ENCODE data around the gene CAMK2A. TPM values are rescaled to one million over a fixed set of nuclear protein-coding genes. Genes with fewer than 3 reads are reported as not detected.
"Not testable (repeated sequence)": the region's sequence is repeated elsewhere in the genome, so short reads cannot be mapped to it uniquely, and the experiment has no call there.

The CAMK2A gene
- polyA plus RNA-seq, 1 donor: 1.1 TPM

DNA sequence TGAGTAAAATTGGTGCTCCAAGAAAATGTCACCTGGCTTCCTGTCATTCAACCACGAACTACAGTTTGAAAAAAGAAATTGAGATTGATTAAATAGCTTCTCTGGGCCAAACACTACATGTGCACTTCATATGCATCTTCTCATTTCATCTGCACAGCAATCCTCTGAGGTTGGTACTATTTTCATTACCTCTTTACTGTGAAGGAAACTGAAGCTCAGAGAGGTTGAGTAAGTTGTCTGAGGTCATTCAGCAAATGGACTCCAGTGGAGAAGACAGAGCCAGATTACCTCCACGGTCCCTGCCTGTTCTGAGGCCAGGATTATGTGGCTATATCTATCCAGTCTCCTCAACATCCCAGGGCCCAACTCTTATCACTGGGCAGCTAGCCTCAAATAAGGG lies 53.3 kb downstream of the CAMK2A start:
- 100% methylated on average over 1 of the region's 2 CpGs for WGBS (ENCODE audit: insufficient coverage, low lambda C conversion rate)
- no peaks in the 10 kb centered on the region for H3K4me1 ChIP-seq (ENCODE audit: control insufficient read depth, insufficient read depth, low read length)
- H3K27ac ChIP-seq (ENCODE audit: low read length): no peak overlapping the region
- no peaks in the 10 kb centered on the region for H3K9me3 ChIP-seq (ENCODE audit: control insufficient read depth, low read depth, low read length)
- H3K36me3 ChIP-seq (ENCODE audit: control insufficient read depth, insufficient read depth, low read length): no peaks in the 10 kb centered on the region
- no peaks in the 10 kb centered on the region for H3K27me3 ChIP-seq (ENCODE audit: control insufficient read depth, insufficient read depth, low read length)
- no peak overlapping the region for H3K4me3 ChIP-seq (ENCODE audit: low read length)
- DNase-seq: no peak

DNA sequence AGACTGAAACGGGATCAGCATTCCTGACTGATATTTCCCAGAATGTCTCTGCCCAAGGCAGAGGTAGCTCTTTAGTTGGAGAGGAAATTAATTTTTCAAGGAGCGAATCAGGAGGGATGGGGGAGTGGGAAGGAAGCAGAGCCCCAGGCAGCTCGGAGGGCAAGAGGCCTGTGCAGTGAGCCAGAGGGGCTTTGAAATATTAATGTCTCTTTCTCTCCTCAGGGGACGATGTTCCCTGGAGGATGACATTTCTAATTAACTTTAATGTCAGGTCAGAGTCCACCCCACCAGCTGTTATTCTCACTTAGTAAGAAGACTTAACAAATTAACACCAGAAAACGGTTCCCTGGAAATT lies 54.1 kb downstream of the CAMK2A start:
- H3K27ac ChIP-seq (ENCODE audit: low read length): no peak overlapping the region
- H3K9me3 ChIP-seq (ENCODE audit: control insufficient read depth, low read depth, low read length): no peaks in the 10 kb centered on the region
- no peaks in the 10 kb centered on the region for H3K4me1 ChIP-seq (ENCODE audit: control insufficient read depth, insufficient read depth, low read length)
- no peaks in the 10 kb centered on the region for H3K36me3 ChIP-seq (ENCODE audit: control insufficient read depth, insufficient read depth, low read length)
- H3K4me3 ChIP-seq (ENCODE audit: low read length): no peak overlapping the region
- H3K27me3 ChIP-seq (ENCODE audit: control insufficient read depth, insufficient read depth, low read length): no peaks in the 10 kb centered on the region
- no peak for DNase-seq
- no CpG with 5 or more reads among the region's 5 CpGs for WGBS (ENCODE audit: insufficient coverage, low lambda C conversion rate)

DNA sequence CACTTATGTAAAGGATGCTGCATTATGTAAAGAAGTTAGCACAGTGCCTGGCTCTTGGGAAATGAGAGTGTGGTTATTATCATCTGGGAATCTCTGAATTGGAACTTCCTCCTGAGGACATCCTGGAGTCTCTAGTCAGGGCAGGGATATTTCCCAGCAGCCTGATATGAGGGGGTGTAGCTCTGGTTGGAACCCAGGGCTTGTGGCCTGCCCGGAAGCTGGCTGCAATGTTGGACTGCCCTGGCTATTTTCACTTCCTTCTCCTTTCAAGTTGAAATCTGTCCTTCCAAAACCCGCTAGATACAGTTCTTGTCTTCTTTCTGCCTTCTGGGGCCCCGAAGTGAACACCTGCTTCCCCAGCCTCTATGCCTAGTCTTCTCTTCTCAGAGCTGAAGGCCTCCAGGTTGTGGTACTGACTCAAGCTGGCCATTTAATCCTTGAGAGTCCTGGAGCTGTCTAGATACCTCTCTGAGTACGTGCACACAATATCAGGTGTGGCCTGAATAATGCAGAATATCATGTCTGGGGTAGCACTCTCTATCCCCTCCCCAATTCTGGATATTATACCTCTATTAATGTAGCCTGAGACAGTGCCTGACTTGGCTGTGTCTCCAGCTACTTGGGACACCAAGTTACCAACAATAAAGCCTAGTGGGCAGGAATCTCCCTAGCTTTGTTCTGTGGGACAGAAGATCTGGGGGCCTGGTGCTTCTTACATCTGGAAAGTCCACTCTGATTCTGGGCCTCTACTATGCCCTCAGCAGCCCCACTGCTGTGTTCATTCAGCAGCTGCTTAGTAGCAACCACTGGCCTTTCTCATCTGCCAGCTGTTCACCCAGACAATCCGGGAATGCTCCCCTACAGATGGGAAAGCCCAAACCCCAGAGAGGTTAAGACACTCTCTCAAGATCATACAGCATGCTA lies 54.7 kb downstream of the CAMK2A start:
- no peak for DNase-seq
- Histone ChIP-seq H3K4me1 (ENCODE audit: control insufficient read depth, insufficient read depth, low read length) (no peaks in the 10 kb centered on the region), H3K27me3 (ENCODE audit: control insufficient read depth, insufficient read depth, low read length) (no peaks in the 10 kb centered on the region), H3K4me3 (ENCODE audit: low read length) (no peak overlapping the region), H3K36me3 (ENCODE audit: control insufficient read depth, insufficient read depth, low read length) (no peaks in the 10 kb centered on the region), H3K27ac (ENCODE audit: low read length) (no peak overlapping the region), H3K9me3 (ENCODE audit: control insufficient read depth, low read depth, low read length) (no peaks in the 10 kb centered on the region)
- WGBS (ENCODE audit: insufficient coverage, low lambda C conversion rate): no CpG with 5 or more reads among the region's 5 CpGs

DNA sequence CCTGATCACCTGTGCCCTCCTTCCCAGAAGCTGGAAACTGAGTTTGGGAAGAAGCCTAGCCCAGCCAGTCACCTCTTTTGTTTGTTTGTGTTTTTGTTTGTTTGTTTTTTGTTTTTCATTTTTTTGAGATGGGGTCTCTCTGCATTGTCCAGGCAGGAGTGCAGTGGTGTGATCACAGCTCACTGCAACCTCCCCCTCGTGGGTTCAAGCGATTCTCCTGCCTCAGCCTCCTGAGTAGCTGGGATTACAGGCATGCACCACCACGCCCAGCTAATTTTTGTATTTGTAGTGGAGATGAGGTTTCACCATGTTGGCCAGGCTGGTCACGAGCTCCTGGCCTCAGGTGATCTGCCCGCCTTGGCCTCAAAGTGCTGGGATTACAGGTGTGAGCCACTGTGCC lies 55.9 kb downstream of the CAMK2A start:
- not testable (repeated sequence) for H3K4me1 ChIP-seq (ENCODE audit: control insufficient read depth, insufficient read depth, low read length); H3K36me3 ChIP-seq (ENCODE audit: control insufficient read depth, insufficient read depth, low read length); H3K9me3 ChIP-seq (ENCODE audit: control insufficient read depth, low read depth, low read length); H3K4me3 ChIP-seq (ENCODE audit: low read length); H3K27me3 ChIP-seq (ENCODE audit: control insufficient read depth, insufficient read depth, low read length); DNase-seq; H3K27ac ChIP-seq (ENCODE audit: low read length)
- no CpG with 5 or more reads among the region's 5 CpGs for WGBS (ENCODE audit: insufficient coverage, low lambda C conversion rate)

DNA sequence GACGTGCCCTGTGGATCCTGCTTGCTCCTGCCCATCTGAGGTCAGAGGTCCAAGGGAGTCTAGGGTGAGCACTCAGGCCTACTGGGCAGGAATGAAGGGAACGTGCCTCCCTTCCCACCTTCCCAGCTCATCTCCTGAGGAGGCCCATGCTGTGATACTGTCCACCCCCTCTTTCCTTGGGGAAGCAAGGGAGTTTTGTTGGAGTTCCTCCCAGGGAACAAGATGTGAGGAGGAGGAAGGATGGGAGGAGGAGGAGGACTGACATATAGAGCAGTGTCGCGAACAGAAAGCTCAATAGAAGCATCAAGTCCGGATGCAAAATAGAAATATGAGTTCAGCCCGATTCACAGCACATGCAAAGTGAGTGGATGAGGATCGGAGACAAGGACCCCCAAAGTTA lies 58.7 kb downstream of the CAMK2A start:
- H3K9me3 ChIP-seq (ENCODE audit: control insufficient read depth, low read depth, low read length): no peaks in the 10 kb centered on the region
- no peaks in the 10 kb centered on the region for H3K4me1 ChIP-seq (ENCODE audit: control insufficient read depth, insufficient read depth, low read length)
- H3K27me3 ChIP-seq (ENCODE audit: control insufficient read depth, insufficient read depth, low read length): no peaks in the 10 kb centered on the region
- DNase-seq: no peak
- H3K27ac ChIP-seq (ENCODE audit: low read length): no peak overlapping the region
- no peaks in the 10 kb centered on the region for H3K36me3 ChIP-seq (ENCODE audit: control insufficient read depth, insufficient read depth, low read length)
- no CpG with 5 or more reads among the region's 7 CpGs for WGBS (ENCODE audit: insufficient coverage, low lambda C conversion rate)
- no peak overlapping the region for H3K4me3 ChIP-seq (ENCODE audit: low read length)

DNA sequence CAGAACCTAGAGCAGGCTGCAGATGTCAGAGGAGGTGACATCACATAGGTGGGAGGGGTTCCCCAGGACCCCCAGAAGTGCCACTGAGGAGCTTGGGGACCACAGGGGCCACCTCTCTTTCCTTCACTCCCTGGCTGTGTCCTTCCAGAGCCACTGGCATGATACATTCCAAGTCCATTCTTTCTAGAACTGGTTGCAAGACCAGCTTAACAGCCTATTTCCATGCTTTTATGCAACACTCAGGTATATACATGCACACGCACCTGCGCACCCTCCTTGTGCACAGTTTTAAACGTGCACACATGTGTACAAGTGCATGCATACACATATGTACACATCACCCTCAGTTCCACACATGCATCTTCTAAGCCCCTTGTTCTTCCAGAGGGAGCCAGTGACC lies 60.0 kb downstream of the CAMK2A start:
- Histone ChIP-seq H3K4me3 (ENCODE audit: low read length) (no peak overlapping the region), H3K27ac (ENCODE audit: low read length) (no peak overlapping the region), H3K9me3 (ENCODE audit: control insufficient read depth, low read depth, low read length) (no peaks in the 10 kb centered on the region), H3K27me3 (ENCODE audit: control insufficient read depth, insufficient read depth, low read length) (no peaks in the 10 kb centered on the region), H3K36me3 (ENCODE audit: control insufficient read depth, insufficient read depth, low read length) (no peaks in the 10 kb centered on the region), H3K4me1 (ENCODE audit: control insufficient read depth, insufficient read depth, low read length) (no peaks in the 10 kb centered on the region)
- whole genome bisulfite sequencing (ENCODE audit: insufficient coverage, low lambda C conversion rate): no CpG with 5 or more reads among the region's 3 CpGs
- DNase-seq: no peak

DNA sequence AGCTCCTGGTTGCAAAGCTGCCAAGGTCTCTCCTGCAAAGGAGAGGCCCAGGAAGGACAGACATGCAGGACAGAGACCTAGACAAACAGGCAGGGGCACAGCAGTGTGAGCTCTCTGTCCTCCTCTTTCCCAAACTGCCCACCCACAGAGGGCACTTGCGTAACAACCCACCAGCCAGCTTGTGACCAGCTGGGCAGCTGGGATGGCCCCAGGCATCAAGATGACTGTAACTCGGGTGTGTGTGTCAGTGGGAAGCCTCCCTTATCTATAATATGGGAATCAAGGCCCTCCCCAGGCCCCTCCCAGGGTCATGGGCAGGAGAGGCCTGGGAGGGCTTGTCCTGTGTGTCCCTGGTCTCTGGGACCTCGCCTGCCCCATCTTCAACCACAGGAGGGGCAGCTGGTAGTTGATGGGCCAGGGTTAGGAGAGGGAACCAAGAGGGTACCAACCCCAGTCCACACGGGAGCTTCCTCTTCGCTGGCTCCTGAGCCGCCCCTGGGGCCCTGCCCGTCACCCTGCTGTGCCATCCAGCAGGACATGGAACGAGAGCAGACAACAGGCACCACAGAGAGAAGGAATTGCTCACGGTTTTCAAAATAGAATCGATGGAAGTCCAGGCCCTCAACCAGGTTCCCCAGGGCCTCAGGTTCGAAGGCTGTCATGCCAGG lies 61.8 kb downstream of the CAMK2A start:
- Histone ChIP-seq H3K27me3 (ENCODE audit: control insufficient read depth, insufficient read depth, low read length) (no peaks in the 10 kb centered on the region), H3K9me3 (ENCODE audit: control insufficient read depth, low read depth, low read length) (no peaks in the 10 kb centered on the region), H3K36me3 (ENCODE audit: control insufficient read depth, insufficient read depth, low read length) (no peaks in the 10 kb centered on the region), H3K4me3 (ENCODE audit: low read length) (no peak overlapping the region), H3K4me1 (ENCODE audit: control insufficient read depth, insufficient read depth, low read length) (no peaks in the 10 kb centered on the region), H3K27ac (ENCODE audit: low read length) (no peak overlapping the region)
- WGBS (ENCODE audit: insufficient coverage, low lambda C conversion rate): no CpG with 5 or more reads among the region's 11 CpGs
- no peak for DNase-seq

DNA sequence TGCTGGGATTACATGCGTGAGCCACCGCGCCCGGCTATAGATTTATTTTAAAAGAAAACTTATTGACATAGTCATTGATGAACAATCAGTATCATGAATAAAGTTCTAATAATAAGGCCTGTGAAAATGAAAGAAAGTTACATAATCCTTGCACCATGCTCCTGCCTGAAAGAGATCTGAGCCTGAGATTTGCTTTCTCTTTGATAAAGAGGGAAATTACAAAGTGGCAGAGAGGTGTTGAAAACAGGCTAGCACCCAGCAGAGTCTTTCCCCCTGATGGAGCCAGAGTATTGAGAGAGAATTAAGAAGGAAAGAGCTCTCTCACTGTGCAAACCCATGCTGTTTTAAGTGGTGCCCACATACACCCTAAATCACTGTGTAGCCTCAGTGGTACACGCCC lies 62.5 kb downstream of the CAMK2A start:
- H3K27me3 ChIP-seq (ENCODE audit: control insufficient read depth, insufficient read depth, low read length): no peaks in the 10 kb centered on the region
- H3K9me3 ChIP-seq (ENCODE audit: control insufficient read depth, low read depth, low read length): no peaks in the 10 kb centered on the region
- no peak overlapping the region for H3K27ac ChIP-seq (ENCODE audit: low read length)
- DNase-seq: no peak
- WGBS (ENCODE audit: insufficient coverage, low lambda C conversion rate): no CpG with 5 or more reads among the region's 5 CpGs
- H3K4me1 ChIP-seq (ENCODE audit: control insufficient read depth, insufficient read depth, low read length): no peaks in the 10 kb centered on the region
- no peak overlapping the region for H3K4me3 ChIP-seq (ENCODE audit: low read length)
- H3K36me3 ChIP-seq (ENCODE audit: control insufficient read depth, insufficient read depth, low read length): no peaks in the 10 kb centered on the region

DNA sequence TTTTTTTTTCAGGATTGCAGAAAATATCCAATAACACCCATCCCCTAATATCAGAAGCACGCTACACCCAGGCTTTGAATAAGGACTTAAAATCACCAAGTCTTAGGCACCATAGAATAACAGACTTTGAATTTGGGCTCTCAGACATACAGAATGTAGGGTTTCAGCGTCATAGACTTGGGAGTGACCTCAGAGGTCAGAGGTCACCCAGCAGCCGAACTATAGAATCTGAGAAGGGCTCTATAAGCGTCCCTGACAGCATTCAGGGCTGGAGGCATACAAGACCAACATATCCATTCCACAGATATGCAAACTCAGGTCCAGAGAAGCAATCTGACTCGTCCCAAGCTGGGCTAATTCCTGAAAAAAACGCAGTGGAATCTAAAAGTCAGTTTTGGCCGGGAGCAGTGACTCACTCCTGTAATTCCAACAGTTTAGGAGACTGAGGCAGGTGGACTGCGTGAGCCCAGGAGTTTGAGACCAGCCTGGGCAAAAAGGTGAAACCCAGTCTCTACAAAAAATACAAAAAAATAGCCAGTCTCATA lies 65.0 kb downstream of the CAMK2A start:
- Histone ChIP-seq H3K27me3 (ENCODE audit: control insufficient read depth, insufficient read depth, low read length) (no peaks in the 10 kb centered on the region), H3K36me3 (ENCODE audit: control insufficient read depth, insufficient read depth, low read length) (no peaks in the 10 kb centered on the region), H3K4me1 (ENCODE audit: control insufficient read depth, insufficient read depth, low read length) (no peaks in the 10 kb centered on the region), H3K4me3 (ENCODE audit: low read length) (no peak overlapping the region), H3K27ac (ENCODE audit: low read length) (no peak overlapping the region), H3K9me3 (ENCODE audit: control insufficient read depth, low read depth, low read length) (no peaks in the 10 kb centered on the region)
- WGBS (ENCODE audit: insufficient coverage, low lambda C conversion rate): no CpG with 5 or more reads among the region's 8 CpGs
- no peak for DNase-seq

DNA sequence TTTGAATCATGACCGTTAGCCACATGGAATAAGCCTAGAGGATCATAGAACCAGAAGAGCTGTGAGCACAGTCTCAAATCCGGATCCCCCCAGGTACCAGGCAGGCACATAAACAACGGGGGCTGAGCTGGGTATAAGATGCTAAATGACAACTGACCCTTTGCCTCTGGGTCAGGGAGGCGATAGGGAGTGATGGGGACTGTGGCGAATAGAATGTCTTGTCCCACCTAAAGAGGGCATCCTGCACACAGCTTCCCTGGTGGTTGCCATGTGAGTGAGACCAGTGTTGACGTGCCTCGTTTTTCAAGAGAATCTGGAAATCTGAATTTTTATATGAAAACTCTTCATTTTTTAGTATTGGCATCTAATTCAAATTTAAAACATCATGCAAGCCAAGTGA lies 66.1 kb downstream of the CAMK2A start:
- DNase-seq: no peak
- H3K36me3 ChIP-seq (ENCODE audit: control insufficient read depth, insufficient read depth, low read length): no peaks in the 10 kb centered on the region
- no peak overlapping the region for H3K27ac ChIP-seq (ENCODE audit: low read length)
- no peaks in the 10 kb centered on the region for H3K27me3 ChIP-seq (ENCODE audit: control insufficient read depth, insufficient read depth, low read length)
- no peaks in the 10 kb centered on the region for H3K9me3 ChIP-seq (ENCODE audit: control insufficient read depth, low read depth, low read length)
- H3K4me1 ChIP-seq (ENCODE audit: control insufficient read depth, insufficient read depth, low read length): no peaks in the 10 kb centered on the region
- 80% methylated on average over 1 of the region's 7 CpGs for WGBS (ENCODE audit: insufficient coverage, low lambda C conversion rate)
- no peak overlapping the region for H3K4me3 ChIP-seq (ENCODE audit: low read length)

All from large intestine (tissue), 3 donors.